AG10803 (cell line): ENCODE measurements around the gene TREM1.

Experiments used
- DNase-seq: peaks from one replicate; pipeline ENCODE4 v3.0.0; 2010; ENCODE audit warnings: low read depth
- H3K4me3 ChIP-seq: 2 replicates; pipeline ENCODE4 v1.5.1; 2011; ENCODE audit warnings: mild to moderate bottlenecking, low read length, control low read depth
- TF ChIP-seq, protein P1 (sequence below): conservative IDR thresholded peaks from 2 replicates; pipeline ENCODE4 v1.5.1; 2011; ENCODE audit warnings: mild to moderate bottlenecking, low read length, control low read depth, inconsistent platforms

TREM1 gene

GRCh38 chr6:41286544-41287346, at the start of gene TREM1:
TREM1 (minus strand) TSS chr6:41286682; CDS start chr6:41286655, 27 bp downstream.
- DNase-seq, result peak; percentile 70
- TF ChIP-seq, protein P1, sequence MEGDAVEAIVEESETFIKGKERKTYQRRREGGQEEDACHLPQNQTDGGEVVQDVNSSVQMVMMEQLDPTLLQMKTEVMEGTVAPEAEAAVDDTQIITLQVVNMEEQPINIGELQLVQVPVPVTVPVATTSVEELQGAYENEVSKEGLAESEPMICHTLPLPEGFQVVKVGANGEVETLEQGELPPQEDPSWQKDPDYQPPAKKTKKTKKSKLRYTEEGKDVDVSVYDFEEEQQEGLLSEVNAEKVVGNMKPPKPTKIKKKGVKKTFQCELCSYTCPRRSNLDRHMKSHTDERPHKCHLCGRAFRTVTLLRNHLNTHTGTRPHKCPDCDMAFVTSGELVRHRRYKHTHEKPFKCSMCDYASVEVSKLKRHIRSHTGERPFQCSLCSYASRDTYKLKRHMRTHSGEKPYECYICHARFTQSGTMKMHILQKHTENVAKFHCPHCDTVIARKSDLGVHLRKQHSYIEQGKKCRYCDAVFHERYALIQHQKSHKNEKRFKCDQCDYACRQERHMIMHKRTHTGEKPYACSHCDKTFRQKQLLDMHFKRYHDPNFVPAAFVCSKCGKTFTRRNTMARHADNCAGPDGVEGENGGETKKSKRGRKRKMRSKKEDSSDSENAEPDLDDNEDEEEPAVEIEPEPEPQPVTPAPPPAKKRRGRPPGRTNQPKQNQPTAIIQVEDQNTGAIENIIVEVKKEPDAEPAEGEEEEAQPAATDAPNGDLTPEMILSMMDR, result no peak
- no peak within 1 kb of the TSS for H3K4me3 ChIP-seq

- no peak overlapping the region for H3K4me3 ChIP-seq
- TF ChIP-seq, protein P1, result no peak
- no peak for DNase-seq
These were observed 49.5 kb upstream of the TREM1 start for GRCh38 chr6:41335943-41336342.

GRCh38 chr6:41335296-41335695, 48.8 kb upstream of the TREM1 start, which contains the start of gene NCR2:
NCR2 (plus strand) TSS chr6:41335608; CDS start chr6:41335877, 269 bp downstream.
- TF ChIP-seq, protein P1, result no peak
- H3K4me3 ChIP-seq, result no peak within 1 kb of the TSS

GRCh38 chr6:41334482-41335040, 48.1 kb upstream of the TREM1 start:
- DNase-seq, result no peak
- TF ChIP-seq, protein P1, result 0 out of 2 replicates have a peak, but pooled peaks have one; percentile 4
- H3K4me3 ChIP-seq, result no peak overlapping the region

More at GRCh38 chr6:41335296-41335695, 48.8 kb upstream of the TREM1 start, which contains the start of gene NCR2:
- DNase-seq, result no peak

GRCh38 chr6:41332842-41333736, 46.6 kb upstream of the TREM1 start:
- no peak overlapping the region for H3K4me3 ChIP-seq
- DNase-seq, result no peak
- TF ChIP-seq, protein P1, result no peak

- DNase-seq, result no peak
- no peak overlapping the region for H3K4me3 ChIP-seq
- TF ChIP-seq, protein P1, result no peak
These were observed 45.8 kb upstream of the TREM1 start for GRCh38 chr6:41332241-41332640.
